GM12892 (cell line): ENCODE data around the gene RPTOR.

Source experiments
- POLR2A ChIP-seq: IDR thresholded peaks from 2 replicates; pipeline ENCODE4 v1.6.1; 2011; ENCODE audit warnings: low read depth, low read length, control low read depth
- POLR2AphosphoS5 ChIP-seq: IDR thresholded peaks from 2 replicates; pipeline ENCODE4 v1.6.1; 2011; ENCODE audit warnings: low read depth, low read length, control low read depth

DNA sequence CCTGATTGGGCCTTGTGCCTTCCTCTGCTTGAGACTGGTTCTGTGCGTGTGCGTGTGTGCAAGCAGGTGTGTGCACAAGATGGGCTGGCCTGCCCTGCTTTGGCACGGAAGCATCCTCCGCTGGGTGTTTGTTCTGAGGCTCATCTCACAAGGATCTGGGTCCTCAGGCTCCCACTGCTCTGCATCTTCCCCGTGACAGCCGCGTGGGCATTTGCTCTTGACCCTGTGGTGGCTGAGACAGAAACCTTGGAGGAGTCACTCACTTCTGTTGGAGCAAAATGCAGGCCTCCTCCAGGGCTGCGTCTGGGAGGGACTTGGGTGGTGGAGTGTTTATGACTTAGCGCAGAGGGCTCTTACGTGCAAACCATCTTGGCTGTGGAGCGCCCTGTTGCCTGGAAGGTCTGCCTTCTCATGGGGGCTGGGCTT, 119.2 kb downstream of the RPTOR start:
- TF ChIP-seq POLR2A = no peak
- TF ChIP-seq POLR2AphosphoS5 = no peak
